ENCODE measurements around the gene LZTR1.
"Not testable (repeated sequence)": the region's sequence is repeated elsewhere in the genome, so short reads cannot be mapped to it uniquely, and the experiment has no call there.

Gene LZTR1

GRCh38 chr22:21020802-21021429, 38.8 kb downstream of the LZTR1 start:
- DNase-seq: no peak

- no peak for DNase-seq
Measured at GRCh38 chr22:21022507-21022906, 40.4 kb downstream of the LZTR1 start.

GRCh38 chr22:21022955-21023614, 41.0 kb downstream of the LZTR1 start:
- no peak for DNase-seq

DNA sequence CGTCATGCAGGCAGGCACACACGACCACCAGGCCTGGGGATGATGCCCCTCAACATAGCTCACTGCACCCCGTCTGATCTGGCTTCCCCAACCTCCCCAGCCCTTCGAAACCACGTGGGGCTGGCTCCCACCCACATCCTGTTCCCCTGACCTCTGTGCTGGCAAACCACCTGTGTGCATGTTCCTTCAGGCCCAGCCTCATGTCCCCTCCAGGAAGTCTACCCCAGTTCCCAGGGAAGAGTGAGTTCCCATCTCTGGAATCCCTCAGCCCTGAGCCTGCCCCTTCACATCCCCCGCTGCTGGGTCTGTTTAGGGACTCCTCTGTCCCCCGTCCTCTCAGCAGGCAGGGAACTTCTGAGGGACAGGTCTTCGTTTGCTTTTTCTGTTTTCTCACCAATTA, 43.2 kb downstream of the LZTR1 start:
- DNase-seq: no peak

DNA sequence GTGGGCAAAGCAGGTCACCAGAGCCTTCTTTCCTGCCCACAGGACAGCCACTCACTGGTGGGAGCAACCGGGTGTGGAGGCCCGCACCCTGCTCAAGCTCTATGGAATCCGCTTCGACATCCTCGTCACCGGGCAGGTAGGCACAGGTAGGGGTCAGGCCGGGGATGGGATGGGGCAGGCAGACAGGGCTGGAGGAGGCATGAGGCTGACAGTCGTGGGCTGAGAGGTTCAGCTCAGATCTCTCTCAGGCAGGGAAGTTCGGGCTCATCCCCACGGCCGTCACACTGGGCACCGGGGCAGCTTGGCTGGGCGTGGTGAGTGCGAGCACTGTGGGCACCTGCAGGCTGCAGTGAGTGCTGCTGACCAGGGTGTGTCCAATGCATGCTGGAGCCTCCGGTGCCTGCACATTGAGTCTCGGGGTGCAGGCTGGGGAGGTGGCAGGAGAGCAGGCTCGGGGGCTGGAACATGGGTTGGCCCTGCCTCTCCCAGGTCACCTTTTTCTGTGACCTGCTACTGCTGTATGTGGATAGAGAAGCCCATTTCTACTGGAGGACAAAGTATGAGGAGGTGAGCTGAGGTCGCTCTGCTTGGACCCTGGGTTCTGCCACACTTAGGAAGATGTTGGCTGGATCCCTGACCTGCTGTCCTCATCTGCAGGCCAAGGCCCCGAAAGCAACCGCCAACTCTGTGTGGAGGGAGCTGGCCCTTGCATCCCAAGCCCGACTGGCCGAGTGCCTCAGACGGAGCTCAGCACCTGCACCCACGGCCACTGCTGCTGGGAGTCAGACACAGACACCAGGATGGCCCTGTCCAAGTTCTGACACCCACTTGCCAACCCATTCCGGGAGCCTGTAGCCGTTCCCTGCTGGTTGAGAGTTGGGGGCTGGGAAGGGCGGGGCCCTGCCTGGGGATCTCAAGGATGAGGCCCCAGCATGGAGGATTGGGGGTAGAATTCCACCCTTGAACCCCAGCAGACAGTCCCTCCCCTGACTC, 44.0 kb downstream of the LZTR1 start:
- DNase-seq: no peak

GRCh38 chr22:21026783-21027692, 44.9 kb downstream of the LZTR1 start:
- no peak for DNase-seq

DNA sequence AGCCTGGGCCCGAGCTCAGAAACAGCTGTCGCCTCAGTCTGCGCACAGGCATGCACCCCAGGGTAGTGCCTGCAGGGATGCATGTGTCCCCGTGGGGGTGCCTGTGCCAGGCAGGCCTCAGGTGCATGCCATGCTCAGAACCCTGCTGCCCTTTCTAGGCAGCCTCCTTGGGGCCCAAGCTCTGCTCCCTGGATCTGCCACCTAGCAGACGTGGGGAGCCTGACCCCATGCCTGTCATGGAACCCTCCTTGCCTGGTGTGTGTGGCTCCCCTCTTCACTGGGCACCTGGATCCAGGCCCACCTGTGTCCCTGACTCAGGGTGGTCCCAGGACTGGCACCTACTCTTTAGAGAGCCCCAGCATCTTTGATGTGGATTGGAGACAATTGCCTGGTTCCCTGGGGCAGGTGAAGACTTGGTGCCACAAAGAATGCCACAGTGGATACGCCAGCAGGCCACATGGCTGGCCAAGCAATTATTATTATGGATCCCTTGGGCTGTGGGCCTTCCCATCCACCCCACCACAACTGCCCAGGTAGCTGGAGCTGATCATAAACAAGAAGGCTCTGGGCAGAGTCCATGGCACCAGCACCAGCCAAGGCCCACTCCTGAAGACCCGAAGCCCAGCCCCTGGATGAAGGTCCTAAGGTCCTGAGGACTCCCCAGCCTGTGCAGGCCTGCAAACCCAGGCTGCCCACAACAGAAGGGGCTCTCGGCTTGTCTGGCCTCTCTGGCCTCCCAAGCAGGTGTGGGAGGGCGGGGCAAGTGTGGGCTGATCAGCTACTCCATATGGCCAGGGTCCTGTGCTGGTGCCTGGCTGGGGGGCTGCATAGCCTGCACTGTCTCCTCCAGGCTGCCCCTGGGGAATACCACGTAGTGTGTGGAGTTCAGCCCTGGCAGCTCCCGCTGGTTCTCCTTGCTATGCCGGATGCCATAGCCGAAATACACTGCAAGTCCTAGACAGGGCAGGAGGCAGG, 46.5 kb downstream of the LZTR1 start:
- DNase-seq: no peak

- no peak for DNase-seq
Measured at GRCh38 chr22:21029486-21030025, 47.5 kb downstream of the LZTR1 start.

GRCh38 chr22:21030032-21030431, 47.9 kb downstream of the LZTR1 start:
- no peak for DNase-seq

GRCh38 chr22:21030621-21031544, 48.8 kb downstream of the LZTR1 start:
- DNase-seq: no peak

DNA sequence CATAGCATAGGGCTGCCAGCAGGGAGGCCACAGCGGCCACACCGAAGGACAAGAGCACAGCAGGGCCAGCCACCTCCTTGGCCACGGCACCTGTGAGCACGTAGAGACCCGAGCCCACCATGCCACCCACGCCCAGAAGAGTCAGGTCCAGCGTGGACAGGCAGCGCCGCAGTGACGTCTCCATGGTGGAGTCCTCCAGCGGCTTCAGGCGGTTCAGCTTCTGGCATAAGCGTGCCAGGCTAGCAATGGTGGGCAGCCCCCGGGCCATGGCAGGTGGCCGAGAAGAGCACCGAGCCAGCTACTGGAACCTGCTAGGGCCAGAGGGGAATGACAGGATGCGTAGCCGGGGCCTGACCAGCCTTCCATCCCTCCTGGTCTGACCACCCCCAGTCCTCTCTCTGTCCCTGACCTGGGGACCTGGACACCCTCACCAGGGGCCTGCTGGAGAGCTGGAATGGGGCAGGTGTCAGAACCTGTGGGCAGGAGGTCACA, 49.5 kb downstream of the LZTR1 start:
- no peak for DNase-seq

- DNase-seq: no peak
Measured at GRCh38 chr22:21032037-21032867, 50.2 kb downstream of the LZTR1 start, which contains the start of gene SLC7A4. SLC7A4 (minus strand) TSS chr22:21032561; CDS start chr22:21031812, 749 bp downstream.

DNA sequence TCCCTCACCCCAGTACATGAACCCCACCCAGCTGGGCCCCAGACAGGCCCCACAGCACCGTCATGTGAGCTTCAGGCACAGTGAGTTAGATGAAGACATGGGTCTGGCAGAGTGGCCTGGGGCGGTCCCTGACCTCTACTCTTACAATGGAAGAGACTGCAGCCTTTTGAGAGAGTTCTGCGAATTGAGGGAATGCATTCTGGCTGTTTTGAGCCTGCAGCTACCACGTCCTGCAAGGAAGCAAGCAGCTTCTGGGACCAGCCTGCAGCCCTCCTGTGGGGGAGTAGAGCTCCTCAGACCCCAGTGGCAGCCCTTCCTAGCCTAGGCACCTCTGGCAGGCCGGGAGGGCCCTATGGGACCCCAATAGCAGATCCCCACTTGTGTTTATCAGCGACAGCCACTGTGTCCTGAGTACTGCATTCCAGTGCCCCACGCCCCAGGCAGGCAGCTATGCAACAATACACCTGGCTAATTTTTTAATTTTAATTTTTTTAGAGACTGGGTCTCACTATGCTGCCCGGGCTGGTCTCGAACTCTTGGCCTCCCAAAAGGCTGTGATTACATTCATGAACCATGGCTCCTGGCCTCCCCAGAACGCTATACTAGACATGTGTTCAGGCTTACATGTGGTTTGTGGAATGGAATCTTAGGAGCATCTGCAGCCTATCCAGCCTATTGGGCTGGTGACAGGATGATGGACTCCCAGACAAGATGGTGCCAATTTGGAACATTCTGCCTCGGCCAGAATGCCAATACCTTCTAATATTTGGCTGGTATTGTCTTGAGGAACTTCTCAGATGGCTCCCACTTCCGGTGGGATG, 51.0 kb downstream of the LZTR1 start:
- no peak for DNase-seq

DNA sequence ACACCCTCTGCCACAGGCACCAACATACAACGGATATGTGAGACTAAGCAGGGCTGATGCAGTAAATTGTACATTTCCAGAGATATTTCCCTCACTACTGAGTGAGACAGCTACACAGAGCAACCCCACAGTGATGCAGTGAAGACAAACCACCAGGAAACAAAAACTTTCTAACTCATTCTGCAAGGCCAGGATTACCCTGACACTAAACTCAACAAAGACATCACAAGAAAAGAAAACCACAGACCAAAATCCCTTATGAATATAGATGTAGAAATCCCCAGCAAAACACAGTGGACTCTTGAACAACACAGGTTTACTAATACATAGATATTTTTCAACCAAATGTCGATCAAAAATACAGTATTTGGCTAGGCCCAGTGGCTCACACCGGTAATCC, 51.8 kb downstream of the LZTR1 start:
- DNase-seq: no peak

DNA sequence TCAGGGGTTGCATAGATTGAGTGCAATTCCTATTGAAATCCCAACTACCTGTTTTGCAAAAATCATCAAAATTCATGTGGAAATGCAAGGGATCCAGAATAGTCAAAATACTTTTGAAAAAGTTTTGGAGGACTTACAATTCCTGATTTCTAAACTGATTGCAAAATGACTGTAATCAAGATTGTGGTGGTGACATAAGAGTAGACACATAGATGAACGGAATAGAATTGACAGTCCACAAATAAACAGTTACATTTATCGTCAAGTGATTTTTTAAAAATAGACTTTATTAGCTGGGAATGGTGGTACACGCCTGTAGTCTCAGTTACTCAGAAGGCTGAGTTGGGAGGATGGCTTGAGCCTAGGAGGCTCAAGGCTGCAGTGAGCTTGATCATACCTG, 52.9 kb downstream of the LZTR1 start:
- no peak for DNase-seq

- DNase-seq: no peak
Measured at GRCh38 chr22:21038405-21038804, 56.3 kb downstream of the LZTR1 start.

DNA sequence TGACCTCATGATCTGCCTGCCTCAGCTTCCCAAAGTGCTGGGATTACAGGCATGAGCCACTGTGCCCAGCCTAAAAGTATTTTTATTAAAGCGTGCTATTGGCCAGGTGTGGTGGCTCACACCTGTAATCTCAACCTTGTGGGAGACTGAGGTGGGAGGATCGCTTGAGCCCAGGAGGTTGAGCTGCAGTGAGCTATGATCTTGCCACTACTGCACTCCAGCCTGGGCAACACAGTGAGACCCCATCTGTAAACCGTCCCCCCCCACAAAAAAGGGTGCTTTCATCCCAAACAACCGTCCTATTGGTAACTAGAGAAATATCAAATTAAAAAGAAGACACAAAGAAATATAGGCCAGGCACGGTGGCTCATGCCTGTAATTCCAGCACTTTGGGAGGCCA, 57.1 kb downstream of the LZTR1 start:
- DNase-seq: not testable (repeated sequence)

- DNase-seq: no peak
Measured at GRCh38 chr22:21041937-21042336, 59.8 kb downstream of the LZTR1 start.
